ENCODE results near the gene RAB27A. TPM values are rescaled to one million over a fixed set of nuclear protein-coding genes. Genes with fewer than 3 reads are reported as not detected.

RAB27A gene
- total and polyA plus RNA-seq, 2 of the 13 experiments (the other 11 are each of a cell fraction or from before 2014, with no cell fraction given) = 3.4 to 8.1 TPM

DNA sequence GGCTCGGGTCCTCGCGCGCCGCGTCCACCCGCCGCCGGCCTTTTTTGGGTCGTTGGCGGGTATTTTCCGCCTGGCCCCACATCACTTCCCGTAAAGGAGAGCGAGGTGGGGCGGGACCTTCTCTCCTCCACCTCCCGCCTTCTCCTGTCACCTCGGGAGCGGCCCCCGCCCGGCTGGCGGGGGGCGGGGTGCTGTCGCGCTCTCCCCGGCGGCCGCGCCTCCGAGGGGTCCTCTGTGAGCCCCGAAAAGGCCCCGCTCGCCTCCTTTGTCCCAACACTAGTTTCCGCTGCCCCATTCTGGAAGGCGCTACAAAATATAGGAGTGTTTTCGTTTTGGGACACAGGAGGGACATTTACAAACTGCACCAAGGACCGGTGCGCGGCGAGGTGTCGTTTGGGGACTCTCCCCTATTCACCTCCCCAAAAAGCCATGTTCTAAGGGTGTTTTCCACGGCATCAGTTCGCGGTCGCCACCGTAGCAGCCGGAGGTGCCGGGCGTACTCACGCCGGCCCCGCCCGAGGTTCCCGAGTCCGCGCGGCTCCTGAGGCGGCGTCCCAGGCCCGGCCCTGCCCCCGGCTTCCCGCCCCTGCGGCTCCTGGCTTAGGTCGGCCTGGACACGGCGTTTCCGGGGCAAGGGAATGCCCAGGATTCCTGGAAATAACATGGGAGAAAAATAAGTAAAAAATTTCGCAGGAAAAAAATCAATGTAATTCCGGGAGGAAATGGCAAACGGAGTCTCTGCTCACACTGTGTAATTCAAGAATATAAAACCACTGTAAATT lies at the start of gene RAB27A (continued):
- TF ChIP-seq SRF (IDR thresholded peaks at IDR 0.05; ENCODE audit: low read depth, low read length) (peak; percentile 16; the same call in 1 of the 2 replicates), XRCC5 (optimal IDR thresholded peaks at IDR 0.05; ENCODE audit: low read length) (peak; percentile 5), ASH2L (IDR thresholded peaks at IDR 0.05; ENCODE audit: insufficient read length, low read depth, low read length) (peak; percentile 72), HES4 (CRISPR knock-in tag; IDR thresholded peaks at IDR 0.05; ENCODE audit: borderline replicate concordance) (0 out of 2 replicates have a peak, but pooled peaks have one; percentile 14), RNF219 (CRISPR knock-in tag; IDR thresholded peaks at IDR 0.05) (no peak), ZBTB10 (CRISPR knock-in tag; IDR thresholded peaks at IDR 0.05; ENCODE audit: borderline replicate concordance) (0 out of 2 replicates have a peak, but pooled peaks have one; percentile 54), KAT8 (CRISPR knock-in tag; IDR thresholded peaks at IDR 0.05) (peak; percentile 39; the same call in 1 of the 2 replicates), ZFY (CRISPR knock-in tag; IDR thresholded peaks at IDR 0.05) (peak; percentile 62; the same call in 1 of the 2 replicates), HNF1A (IDR thresholded peaks at IDR 0.05; ENCODE audit: low read depth) (no peak), HNF1A (CRISPR knock-in tag; IDR thresholded peaks at IDR 0.05; ENCODE audit: borderline replicate concordance) (no peak), ZNF558 (CRISPR knock-in tag; IDR thresholded peaks at IDR 0.05; ENCODE audit: borderline replicate concordance) (peak; percentile 86; the same call in 1 of the 2 replicates)
- TF ChIP-seq, protein P1, sequence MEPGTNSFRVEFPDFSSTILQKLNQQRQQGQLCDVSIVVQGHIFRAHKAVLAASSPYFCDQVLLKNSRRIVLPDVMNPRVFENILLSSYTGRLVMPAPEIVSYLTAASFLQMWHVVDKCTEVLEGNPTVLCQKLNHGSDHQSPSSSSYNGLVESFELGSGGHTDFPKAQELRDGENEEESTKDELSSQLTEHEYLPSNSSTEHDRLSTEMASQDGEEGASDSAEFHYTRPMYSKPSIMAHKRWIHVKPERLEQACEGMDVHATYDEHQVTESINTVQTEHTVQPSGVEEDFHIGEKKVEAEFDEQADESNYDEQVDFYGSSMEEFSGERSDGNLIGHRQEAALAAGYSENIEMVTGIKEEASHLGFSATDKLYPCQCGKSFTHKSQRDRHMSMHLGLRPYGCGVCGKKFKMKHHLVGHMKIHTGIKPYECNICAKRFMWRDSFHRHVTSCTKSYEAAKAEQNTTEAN (CRISPR knock-in tag; conservative IDR thresholded peaks at IDR 0.05) = 0 out of 2 replicates have a peak, but pooled peaks have one; percentile 23
- TF ChIP-seq, protein P2, sequence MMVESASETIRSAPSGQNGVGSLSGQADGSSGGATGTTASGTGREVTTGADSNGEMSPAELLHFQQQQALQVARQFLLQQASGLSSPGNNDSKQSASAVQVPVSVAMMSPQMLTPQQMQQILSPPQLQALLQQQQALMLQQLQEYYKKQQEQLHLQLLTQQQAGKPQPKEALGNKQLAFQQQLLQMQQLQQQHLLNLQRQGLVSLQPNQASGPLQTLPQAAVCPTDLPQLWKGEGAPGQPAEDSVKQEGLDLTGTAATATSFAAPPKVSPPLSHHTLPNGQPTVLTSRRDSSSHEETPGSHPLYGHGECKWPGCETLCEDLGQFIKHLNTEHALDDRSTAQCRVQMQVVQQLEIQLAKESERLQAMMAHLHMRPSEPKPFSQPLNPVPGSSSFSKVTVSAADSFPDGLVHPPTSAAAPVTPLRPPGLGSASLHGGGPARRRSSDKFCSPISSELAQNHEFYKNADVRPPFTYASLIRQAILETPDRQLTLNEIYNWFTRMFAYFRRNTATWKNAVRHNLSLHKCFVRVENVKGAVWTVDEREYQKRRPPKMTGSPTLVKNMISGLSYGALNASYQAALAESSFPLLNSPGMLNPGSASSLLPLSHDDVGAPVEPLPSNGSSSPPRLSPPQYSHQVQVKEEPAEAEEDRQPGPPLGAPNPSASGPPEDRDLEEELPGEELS (CRISPR knock-in tag; IDR thresholded peaks at IDR 0.05) = peak; percentile 14; the same call in 1 of the 2 replicates
